ENCODE measurements around the gene SERPINE2.

GRCh38 chr2:223943135-223943534, 96.0 kb downstream of the SERPINE2 start:
- TF ChIP-seq CTCF (IDR thresholded peaks at IDR 0.05; ENCODE audit: low read length) (no peak), EZH2 (IDR thresholded peaks at IDR 0.05; ENCODE audit: borderline replicate concordance, low read length) (no peak)

Data from OCI-LY1 (cell line).